Stimulated activated CD4-positive, alpha-beta T cell treated with anti-CD3 and anti-CD28 coated beads, Interleukin-4, amount 100 ng/mL, for 1 hour (primary cell): Measurements from ENCODE around the gene CARD11.

Experiments used
- DNase-seq: peaks from one replicate; pipeline ENCODE4 v3.0.0-alpha.2; 2020

Gene CARD11

DNA sequence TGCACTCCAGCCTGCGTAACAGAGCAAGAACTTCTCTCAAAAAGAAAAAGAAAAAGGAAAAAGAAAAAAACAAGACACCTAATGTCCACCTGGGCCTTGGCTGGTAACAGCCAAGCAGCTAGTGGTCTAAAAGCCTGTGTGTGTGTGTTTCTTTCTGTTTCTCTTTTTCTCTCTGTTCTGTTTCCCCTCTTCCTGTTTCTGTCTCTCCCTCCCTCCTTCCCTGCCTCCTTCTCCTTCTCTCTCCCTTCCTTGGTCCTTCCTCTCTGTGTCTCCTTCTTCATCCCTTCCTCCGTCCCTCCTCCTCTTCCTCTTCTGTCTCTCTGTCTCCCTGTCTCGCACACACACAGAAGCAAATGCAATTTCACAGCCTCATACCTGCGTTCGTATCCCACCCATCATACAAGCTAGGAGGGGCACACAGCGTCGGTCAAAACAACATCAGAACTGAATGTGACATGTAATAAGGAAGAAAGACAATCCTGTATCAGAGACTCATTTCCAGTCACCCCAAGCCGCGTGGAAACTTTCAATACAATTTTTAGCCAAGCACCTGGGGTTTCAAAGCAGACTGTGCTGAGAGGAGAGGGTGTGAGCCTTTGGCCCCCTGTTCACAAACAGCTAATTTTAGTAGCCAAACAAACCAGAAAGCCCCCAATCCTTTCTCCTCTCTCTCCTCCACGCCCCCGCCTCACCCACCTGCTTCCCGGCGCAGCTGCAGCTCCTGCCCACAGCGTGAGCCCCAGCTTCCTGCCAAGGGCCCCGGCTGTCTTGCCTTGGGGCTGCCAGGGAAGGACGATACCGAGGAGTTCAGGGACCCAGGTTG, 149.3 kb downstream of the CARD11 start:
- peak; percentile 54 for DNase-seq

DNA sequence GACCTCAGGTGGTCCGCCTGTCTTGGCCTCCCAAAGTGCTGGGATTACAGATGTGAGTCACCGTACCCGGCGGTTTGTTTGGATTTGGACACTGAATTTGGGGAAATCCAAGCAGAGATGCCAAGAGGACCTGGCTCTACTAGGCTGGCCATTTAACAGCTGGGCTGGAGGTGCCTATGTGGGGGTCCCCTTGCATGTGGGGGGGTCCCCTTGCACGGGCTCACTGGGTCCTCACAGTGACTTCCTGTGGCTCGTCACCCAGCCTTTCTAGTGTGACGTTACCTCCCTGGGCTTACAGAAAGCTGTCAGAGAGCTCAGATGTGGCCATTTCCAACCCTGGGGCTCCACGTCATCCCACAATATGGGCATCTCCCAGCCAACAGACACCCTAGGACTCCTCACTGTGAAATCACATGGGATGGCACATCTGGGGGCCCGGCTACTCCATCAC, 150.2 kb downstream of the CARD11 start:
- DNase-seq = no peak

DNA sequence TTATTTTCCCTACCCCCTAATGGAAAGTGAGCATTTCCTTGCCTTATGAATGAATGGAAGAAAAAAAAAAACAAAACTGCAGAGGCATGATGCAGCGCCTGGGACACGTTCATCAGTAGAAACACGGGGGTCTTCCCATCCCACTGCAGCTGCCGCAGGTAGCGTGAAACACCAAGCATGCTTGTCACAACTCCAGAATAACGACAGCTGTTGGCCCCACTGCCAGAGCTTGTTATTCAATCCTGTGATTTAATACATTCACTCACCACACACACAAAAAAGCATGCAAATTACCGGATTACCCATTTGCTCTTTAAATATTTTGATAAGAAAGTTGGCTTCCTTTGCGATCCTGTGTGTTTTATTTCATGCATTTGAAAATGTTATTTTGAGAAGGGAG, 151.1 kb downstream of the CARD11 start:
- no peak for DNase-seq

DNA sequence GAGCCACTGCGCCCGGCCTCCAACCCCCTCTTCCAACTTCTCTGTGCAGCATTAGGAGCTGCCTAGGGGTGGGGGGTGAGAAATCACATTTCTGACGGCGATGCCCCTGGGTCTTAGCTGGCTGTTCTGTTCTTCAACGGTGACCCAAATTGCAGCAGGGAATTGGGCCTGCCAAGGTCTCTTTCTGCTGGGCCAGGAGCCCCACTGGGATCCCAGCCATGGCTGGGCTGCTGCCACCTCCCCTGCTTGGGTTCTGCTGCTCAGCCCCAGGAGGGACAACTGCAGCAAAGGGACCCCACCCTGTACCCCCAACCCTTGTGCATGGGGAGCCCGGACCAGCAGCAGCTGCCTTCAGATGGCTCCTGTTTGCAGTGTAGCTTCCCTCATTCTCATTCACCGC, 155.9 kb downstream of the CARD11 start:
- no peak for DNase-seq

DNA sequence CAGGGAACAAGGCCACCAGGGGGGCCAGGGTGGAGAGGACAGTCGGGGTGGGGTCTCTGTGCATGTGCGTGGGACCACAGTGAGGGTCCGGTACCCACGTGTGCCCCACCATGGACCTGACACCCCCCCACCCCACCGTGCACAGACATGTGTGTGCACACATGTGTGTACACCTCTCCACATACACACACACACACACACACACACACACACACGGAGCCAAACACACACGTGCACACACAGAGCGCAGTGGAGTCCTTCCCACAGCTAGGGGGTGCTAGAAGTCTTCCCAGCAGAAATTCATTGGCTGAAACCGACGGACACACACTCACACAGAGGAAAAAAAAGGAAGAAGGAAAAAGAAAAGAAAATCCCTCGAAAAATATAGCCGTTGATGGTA, 156.8 kb downstream of the CARD11 start:
- DNase-seq = peak; percentile 43

DNA sequence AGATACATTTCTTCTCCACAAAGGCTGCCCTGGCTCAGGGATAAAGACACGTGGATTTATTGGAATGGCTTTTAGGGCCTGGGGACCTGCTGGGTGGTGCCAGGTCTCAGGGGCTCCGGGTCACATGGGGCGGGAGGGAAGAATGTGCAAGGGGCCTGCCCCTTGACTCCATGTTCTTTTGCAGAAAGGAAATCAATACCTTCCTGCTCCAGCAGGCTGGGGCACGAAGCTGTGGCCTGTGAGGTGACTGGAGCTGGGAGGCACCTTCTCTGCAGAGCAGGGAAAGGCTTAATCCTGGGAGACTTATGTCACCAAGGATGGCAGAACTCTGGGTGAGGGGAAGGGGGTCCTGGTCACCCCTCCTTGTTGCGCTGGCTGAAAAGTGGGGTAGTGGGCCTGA, 157.3 kb downstream of the CARD11 start:
- no peak for DNase-seq

DNA sequence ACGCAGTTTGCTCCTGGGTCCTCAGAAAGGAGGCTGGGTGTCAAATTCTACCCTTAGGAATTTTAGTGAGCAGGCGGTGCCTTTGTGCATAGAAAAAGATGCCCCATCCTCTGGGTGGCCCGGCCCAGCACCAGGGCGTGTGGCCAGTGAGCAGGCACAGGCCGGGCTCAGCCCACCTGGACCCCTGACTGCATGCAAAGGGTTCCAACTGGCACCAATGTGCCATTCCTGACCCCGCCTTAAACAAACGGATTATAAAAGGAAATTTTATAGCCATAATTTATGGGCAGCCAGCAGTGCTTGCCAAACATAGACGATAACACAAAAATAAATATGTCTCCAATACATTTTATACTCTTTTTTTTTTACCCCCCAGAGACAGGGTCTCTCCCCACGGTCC, 159.5 kb downstream of the CARD11 start:
- DNase-seq = no peak

DNA sequence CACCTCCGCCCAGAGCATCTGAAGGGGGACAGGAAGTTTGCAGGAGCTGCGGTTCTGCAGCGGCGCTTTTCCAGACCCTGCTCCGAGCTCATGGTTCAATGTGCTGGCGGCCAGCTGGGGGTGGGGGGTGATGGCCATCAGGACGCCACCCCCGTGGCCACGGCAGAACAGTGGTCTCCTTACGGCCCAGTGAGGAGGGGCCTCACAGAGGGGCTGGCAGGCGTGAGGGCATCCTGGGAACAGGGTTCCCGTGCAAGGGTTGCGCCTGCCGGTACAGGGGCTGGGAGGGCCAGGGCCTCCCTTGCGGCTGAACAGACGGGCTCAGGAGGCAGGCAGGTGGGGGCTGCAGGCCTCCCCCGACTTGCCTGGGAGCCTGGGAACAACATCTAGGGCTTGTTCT, 160.6 kb downstream of the CARD11 start:
- no peak for DNase-seq

DNA sequence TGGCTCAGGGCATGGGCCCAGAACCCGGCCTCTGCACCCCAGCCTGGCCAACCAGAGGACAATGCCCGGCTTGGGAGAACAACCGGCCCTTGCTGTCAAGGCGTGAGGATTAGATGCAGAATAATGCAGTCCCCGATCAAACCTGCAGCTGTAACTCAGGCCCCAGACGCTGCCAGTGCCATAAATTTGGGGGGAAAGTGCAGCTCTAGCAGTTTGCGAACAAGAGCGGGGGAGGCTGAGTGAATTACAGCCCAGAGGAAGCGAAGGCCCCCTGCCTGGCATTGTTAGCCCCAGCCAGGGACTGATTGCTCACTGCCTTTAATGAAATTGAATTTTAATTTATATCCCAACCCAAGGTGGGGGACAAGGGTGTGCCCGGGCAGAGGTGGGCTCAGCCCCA, 161.6 kb downstream of the CARD11 start:
- DNase-seq = no peak

DNA sequence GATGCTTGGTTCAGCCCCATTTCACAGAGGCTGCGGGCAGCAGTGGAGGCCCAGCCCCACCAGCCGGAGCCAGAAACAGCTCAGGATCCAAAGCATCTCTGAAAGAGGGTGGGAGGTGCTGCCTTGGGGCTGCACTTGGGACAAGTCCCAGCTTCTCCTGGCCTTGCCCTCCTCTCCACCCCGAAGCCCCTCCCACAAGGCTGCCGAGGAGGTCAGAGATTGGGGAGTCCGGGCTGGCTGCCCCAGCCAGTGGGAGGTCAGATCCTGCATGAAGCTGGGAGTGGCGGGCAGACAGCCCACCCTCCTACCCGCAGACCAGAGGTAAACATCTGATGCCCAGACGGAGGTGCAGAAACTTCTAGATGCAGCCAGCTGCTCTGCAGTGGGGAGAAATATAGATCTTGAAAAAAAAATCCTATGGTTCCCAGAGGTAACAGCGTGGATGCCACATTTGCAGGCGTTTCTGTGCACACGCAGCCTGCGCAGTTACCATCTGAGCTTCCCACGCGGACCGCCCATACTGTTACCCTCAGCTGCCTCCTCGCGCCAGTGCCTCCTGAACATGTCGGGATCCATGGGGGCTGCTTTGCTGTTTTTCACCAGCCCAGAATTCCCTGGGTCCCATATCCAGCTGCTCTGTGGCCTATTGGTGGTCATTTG, 162.7 kb downstream of the CARD11 start:
- no peak for DNase-seq

DNA sequence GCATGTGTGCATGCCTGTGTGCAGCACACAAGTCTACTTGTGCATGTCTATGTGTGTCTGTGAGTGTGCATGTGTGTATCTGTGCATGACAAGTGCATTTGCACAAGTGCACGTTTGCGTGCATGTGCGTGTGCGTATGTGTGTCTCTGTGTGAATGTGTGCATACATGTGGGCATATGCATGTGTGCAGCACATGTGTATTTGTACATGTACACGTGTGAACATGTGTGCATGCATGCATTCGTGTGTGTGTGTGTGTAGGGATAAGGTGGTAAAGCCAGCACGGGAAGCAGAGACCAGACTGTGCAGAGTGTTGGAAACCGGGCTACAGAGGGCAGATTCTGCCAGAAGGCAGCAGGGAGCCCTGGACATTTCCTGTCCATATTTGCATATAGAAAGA, 163.6 kb downstream of the CARD11 start:
- DNase-seq = no peak

DNA sequence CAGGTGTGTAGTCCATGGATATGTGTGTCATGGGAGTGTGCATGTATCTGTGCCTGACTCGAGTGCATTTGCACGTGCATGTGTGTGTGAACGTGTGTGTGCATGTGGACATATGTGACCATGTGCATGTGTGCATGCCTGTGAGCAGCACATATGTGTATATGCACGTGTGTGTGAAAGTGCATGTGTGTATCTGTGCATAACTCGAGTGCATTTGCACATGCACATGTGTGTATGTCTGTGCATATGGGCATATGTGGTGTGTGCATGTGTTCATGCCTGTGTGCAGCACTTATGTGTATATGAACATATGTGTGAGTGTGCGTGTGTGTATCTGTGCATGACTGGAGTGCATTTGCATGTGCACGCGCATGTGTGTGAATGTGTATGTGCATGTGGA, 164.3 kb downstream of the CARD11 start:
- DNase-seq = no peak

DNA sequence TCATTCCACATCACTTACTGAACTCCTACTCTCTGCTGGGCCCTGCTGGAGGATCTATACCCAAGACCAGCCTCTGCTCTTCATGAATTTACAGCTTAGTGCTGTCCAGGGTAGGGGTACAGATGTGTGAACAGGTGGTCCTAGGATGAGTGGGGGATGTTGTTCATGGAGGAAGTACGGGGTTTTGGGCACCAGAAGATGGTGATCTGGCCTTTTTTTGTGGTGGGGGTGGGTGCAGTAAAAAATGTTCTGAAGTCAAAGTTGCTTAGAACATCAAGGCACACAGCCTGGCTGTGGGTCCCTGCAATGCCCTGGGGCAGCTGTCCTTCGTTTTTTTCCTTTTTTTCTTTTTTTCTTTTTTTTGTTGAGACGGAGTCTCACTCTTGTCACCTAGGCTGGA, 165.4 kb downstream of the CARD11 start:
- no peak for DNase-seq

DNA sequence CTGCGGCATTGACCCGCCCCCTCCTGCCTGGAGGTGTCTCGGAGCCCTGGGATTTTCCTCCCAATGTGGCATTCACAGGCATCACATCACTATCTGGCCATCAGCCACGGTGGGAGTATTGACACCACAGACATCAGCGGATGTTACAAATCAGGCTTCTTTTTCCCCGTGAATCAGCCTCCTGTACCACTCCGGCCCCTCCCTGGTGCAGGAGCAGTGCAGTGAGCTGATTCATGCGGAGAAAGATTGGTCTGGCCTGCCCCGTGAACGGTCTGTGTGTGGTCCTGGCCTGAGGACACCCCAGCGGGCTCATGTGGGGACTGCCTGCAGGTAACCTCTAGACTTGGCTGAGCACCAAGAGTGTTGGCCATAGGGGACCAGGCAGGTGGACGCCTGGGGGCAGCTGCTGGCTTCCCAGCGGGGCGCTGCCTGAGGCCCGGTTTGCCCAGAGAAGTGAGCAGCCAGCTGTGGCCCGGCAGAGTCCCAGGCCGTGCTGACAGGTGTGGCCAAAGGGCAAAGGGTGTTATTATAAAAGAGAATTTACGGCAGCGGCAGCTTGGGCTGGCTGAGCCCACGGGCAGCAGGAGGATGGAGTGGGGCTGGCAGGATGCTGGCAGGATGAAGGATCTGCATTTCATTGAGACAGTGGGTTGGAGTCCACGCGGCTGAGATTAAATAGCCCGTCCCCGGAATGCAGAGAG, 167.5 kb downstream of the CARD11 start:
- DNase-seq = no peak

DNA sequence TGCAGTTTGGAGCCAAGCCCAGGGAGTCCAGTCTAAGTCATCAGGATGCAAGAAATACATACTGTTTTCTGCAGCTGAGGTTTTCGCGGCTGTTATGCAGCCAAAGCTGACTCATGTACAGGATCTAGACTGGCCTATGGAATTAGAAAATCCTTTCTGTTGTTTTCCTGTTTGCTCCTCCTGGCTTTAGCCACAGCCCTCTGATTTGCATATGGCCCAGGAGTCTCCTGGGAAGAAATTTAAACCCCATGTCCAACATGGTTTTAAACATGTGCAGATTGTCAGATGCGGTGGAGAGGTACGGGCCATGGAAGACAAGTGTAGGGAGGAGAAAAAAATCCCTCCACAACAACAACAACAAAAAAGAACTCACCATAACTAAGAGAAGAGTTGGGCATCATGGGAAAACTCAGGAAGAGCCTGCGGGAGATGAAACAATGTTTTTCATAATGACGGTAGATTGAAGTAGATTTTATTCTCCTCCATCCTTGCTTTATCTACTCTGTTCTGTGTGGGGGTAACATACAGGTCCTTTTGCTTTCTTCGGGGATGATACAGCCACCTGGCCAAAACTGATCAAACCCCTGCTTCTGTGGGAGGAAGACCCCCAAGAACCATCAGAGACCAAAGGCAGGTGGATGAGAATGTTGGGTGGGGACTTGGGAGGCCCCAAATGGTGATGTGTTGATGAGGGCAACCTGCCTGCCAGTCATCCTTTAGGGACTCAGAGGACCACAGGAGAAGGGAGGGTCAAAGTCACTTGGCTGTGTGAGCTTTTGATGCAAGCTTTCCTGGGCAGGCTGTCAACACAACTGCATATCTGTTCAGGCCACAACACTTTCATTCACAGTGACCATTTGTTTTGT, 169.7 kb downstream of the CARD11 start:
- no peak for DNase-seq

DNA sequence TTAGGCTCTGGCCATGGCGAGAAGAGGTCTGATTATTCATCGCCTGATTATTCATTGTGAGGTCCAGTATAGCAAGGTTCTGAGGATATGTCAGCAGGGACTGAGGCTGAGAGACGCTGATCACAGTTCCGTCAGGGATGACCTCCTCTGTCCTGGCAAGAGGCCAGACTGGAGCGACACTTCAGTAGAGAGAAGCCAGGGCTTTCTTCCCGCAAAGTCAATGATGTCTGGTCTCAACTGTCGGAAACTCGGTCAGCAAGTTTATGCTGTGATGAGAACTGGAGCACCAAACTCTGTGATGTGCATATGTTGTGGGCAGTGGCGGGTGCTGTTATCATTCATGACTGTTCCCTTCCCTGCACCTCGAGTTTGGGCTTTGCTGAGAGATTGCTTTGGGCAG, 170.5 kb downstream of the CARD11 start:
- DNase-seq = no peak

DNA sequence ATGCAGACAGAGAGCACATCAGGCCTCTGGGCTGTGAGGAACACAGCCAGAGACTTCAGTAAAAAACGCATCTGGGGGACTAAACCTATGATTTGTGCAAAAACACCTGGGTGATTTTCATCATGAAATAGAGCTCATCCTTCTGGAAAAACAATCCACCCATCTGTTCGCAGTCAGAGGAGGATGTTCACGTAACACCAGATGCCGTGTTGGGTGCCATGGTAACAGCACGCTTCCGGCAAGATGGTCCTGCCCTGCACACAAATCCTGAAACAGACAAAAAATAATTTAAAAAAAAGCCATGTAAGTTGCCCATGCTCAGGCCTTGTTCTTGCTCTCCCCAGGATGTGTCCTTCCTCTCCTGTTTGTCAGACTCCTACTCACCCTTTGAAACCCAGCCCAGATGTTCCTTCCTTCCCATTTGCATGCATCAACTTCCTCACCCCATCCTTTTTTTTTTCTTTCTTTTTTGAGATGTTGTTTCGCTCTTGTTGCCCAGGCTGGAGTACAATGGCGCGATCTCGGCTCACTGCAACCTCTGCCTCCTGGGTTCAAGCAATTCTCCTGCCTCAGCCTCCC, 171.3 kb downstream of the CARD11 start:
- no peak for DNase-seq

DNA sequence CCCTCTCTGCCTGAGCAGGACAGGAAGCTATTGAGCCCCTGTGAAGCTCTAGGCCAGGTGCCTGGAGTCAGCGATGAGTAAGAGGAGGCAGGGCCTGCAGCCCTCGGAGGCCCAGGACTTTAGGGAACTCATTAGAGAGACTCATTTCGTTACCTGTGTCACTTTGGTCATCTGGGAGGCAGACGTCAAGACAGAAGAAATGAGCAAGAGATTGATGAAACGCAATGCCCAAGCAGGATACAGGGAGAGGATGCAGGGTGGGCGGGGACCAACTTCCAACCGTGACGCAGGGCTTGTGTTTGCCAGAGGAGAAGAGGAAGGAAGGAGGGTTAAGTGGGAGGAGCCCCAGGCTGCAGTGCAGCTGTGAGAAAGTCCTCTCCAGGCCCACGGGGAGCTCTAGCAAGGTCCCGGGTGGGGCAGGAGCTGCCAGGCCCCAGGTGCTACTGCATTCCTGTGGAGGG, 173.2 kb downstream of the CARD11 start:
- DNase-seq = peak; percentile 26

DNA sequence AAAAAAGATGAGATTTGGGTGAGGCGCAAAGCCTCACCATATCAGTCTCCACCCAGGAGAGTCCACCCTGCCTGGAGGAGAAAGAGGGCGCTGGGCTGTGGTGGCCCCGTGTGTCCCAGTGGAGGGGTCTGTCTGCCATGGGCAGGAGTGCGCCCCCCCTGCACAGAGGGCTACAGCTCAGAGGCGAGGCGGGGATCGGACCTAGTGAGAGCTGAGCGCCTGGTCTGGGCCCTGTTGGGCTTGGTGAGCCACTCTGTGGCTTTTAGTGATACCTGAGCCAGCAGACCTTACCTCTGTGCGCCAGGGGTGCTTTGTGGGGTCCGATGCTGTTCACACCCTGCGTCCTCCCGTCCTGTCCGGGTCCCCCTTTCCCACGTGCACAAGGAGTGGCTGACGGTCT, 173.7 kb downstream of the CARD11 start:
- no peak for DNase-seq

DNA sequence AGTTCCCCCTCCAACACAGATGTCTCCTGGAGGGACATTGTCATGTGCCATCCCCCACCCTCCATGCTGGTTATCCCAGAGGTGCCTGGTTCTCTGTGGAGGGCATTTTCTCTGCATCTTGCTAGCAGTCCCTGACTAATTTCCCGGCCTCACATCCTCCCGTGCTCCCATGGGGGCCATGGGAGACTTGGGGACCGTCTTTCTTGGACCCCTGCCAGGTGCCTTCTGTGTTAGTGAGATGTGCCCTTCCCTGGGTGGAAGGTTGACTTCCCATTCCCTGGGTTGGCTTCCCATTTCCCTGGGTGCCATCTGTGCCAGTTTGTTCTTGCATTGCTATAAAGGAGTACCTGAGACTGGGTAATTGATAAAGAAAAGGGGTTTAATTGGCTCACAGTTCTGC, 177.1 kb downstream of the CARD11 start:
- no peak for DNase-seq

DNA sequence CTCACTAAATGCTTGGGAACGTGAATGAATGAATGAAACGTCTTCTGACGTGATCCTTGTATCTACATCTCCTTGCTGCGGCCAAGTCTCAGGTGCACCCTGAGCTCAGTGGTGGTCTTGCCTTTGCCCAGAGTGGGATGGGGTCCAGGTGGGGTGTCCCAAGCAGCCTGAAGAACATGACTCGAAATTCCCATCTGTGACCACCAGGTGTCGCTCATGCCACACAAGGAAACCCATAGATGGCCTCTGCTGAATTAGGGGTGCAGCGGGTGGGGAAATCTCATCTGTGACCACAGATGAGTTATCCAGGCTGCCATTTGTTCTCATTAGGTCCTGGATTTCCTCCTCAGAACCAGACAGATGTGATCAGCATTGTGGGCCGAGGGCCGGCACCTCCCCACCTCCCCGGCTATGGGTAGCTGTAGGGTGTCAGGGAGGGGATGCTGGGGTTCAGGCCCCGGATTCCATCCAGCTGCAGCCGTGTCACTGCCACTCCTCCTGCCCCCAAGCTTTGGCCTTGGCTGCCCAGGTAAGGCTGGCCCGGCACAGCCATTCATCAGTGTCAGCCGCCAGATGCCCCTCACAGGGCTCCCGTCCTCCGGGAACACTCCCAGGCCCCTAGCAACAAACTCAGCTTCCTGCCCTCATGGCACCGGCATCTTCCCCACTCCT, 178.5 kb downstream of the CARD11 start:
- peak; percentile 71 for DNase-seq
